SK-N-SH (cell line): Measurements from ENCODE around the gene GRIK5. TPM values are rescaled to one million over a fixed set of nuclear protein-coding genes. Genes with fewer than 3 reads are reported as not detected.

Experiments used
- CTCF ChIA-PET: fragments of 300-600, 350-600 bp; formaldehyde crosslinking; extraction: SDS; loops from one replicate; lab custom pipeline; 2021; lab: Yijun Ruan, JAX
- POLR2A ChIA-PET: fragments of 350-600 bp; sonication (Branson Sonifier 250); formaldehyde crosslinking; extraction: SDS; loops from one replicate; lab custom pipeline; 2020; ENCODE audit warnings: antibody characterized with exemption, inconsistent platforms; lab: Yijun Ruan, JAX
- DNase-seq: peaks from one replicate; pipeline ENCODE4 v3.0.0; 2012
- H2AFZ ChIP-seq: fragments of 200-600 bp; sonication (generic); 2 replicates; pipeline ENCODE4 v1.8.1; 2016; ENCODE audit warnings: antibody characterized with exemption, mild to moderate bottlenecking, low read depth
- H3F3A ChIP-seq: fragments of 200-600 bp; sonication (generic); replicated peaks from 2 replicates; pipeline ENCODE3; 2016; ENCODE audit warnings: antibody characterized with exemption, mild to moderate bottlenecking; ENCODE audit not compliant: insufficient read depth
- H3K27ac ChIP-seq, 2 experiments: fragments of 200-500 bp in 1 of 2; fragments of 200-600 bp in 1 of 2; sonication (Bioruptor generic) in 1 of 2; sonication (generic), shearing (Covaris generic) in 1 of 2; 2 replicates each; pipeline versions ENCODE4 v1.5.1 to v1.6.1; 2014 to 2016; ENCODE audit warnings: low read depth in 2 of 2, inconsistent platforms in 1 of 2, low read length in 1 of 2, mild to moderate bottlenecking in 1 of 2, mixed read lengths in 1 of 2
- H3K27me3 ChIP-seq: fragments of 200-600 bp; sonication (generic), shearing (Covaris generic); 2 replicates; pipeline ENCODE4 v1.6.1; 2016; ENCODE audit warnings: mixed run types; ENCODE audit not compliant: insufficient read depth
- H3K36me3 ChIP-seq, 2 experiments: fragments of 200-500 bp in 1 of 2; fragments of 200-600 bp in 1 of 2; sonication (Bioruptor generic) in 1 of 2; sonication (generic) in 1 of 2; replicated peaks in 1 of 2; 2 replicates each; pipeline versions ENCODE3 to v1.5.1; 2014 to 2016; ENCODE audit warnings: low read length in 1 of 2, mild to moderate bottlenecking in 1 of 2; ENCODE audit not compliant: insufficient read depth in 2 of 2, control insufficient read depth in 1 of 2
- H3K4me1 ChIP-seq, 2 experiments: fragments of 200-500 bp in 1 of 2; fragments of 200-600 bp in 1 of 2; sonication (Bioruptor generic) in 1 of 2; sonication (generic), shearing (Covaris generic) in 1 of 2; 2 replicates each; pipeline versions ENCODE4 v1.5.1 to v1.6.1; 2014 to 2016; ENCODE audit warnings: low read depth in 1 of 2, low read length in 1 of 2, mixed run types in 1 of 2; ENCODE audit not compliant: insufficient read depth in 2 of 2, control insufficient read depth in 1 of 2
- H3K4me2 ChIP-seq: fragments of 200-600 bp; sonication (generic), shearing (Covaris generic); 2 replicates; pipeline ENCODE4 v1.6.1; 2017; ENCODE audit warnings: mixed run types
- H3K4me3 ChIP-seq, 2 experiments: fragments of 200-500 bp in 1 of 2; fragments of 200-600 bp in 1 of 2; sonication (Bioruptor generic) in 1 of 2; sonication (generic), shearing (Covaris generic) in 1 of 2; 2 replicates each; pipeline versions ENCODE4 v1.5.1 to v1.8.1; 2014 to 2016; ENCODE audit warnings: low read depth in 2 of 2, inconsistent platforms in 1 of 2, low read length in 1 of 2, mild to moderate bottlenecking in 1 of 2, mixed read lengths in 1 of 2, moderate library complexity in 1 of 2
- H3K79me2 ChIP-seq: fragments of 200-600 bp; sonication (generic); 2 replicates; pipeline ENCODE4 v1.8.1; 2017; ENCODE audit warnings: mild to moderate bottlenecking; ENCODE audit not compliant: insufficient read depth
- H3K9ac ChIP-seq: fragments of 200-600 bp; sonication (generic); 2 replicates; pipeline ENCODE4 v1.6.1; 2017; ENCODE audit warnings: mixed run types
- H3K9me2 ChIP-seq: fragments of 200-600 bp; sonication (generic); 2 replicates; pipeline ENCODE4 v1.6.1; 2017; ENCODE audit warnings: mixed run types
- H3K9me3 ChIP-seq: fragments of 200-600 bp; sonication (generic); 2 replicates; pipeline ENCODE4 v1.6.1; 2017; ENCODE audit warnings: mixed run types, mild to moderate bottlenecking, moderate library complexity
- H4K20me1 ChIP-seq: fragments of 200-600 bp; sonication (generic); 2 replicates; pipeline ENCODE4 v1.6.1; 2017; ENCODE audit warnings: mild to moderate bottlenecking, mixed run types; ENCODE audit not compliant: insufficient read depth
- EZH2phosphoT487 ChIP-seq: fragments of 200-600 bp; sonication (generic); IDR thresholded peaks from 2 replicates; pipeline ENCODE4 v1.6.1; 2017; ENCODE audit warnings: low read depth, mixed run types, mild to moderate bottlenecking, antibody characterized with exemption, moderate library complexity, borderline replicate concordance
- FOXM1 ChIP-seq: IDR thresholded peaks from 2 replicates; pipeline ENCODE4 v1.4.0; 2012; ENCODE audit warnings: low read depth, mild to moderate bottlenecking
- GABPA ChIP-seq: IDR thresholded peaks from 2 replicates; pipeline ENCODE4 v1.4.0; 2012; ENCODE audit warnings: low read depth, mild to moderate bottlenecking
- GATA2 ChIP-seq: sonication (generic); formaldehyde crosslinking; IDR thresholded peaks from 2 replicates; pipeline ENCODE4 v1.5.0; 2020; ENCODE audit warnings: mild to moderate bottlenecking, missing genetic modification reagents
- MEF2A ChIP-seq: IDR thresholded peaks from 2 replicates; pipeline ENCODE4 v1.4.0; 2012; ENCODE audit warnings: low read depth, borderline replicate concordance
- MXI1 ChIP-seq: IDR thresholded peaks from 2 replicates; pipeline ENCODE4 v1.6.1; 2012; ENCODE audit warnings: mild to moderate bottlenecking, low read depth, low read length, improper control_type of control experiment
- NRF1 ChIP-seq: IDR thresholded peaks from 2 replicates; pipeline ENCODE4 v1.6.1; 2012; ENCODE audit warnings: low read depth, mild to moderate bottlenecking, low read length
- POLR2AphosphoS5 ChIP-seq: IDR thresholded peaks from 2 replicates; pipeline ENCODE4 v1.6.1; 2012; ENCODE audit warnings: low read depth, low read length
- RAD21 ChIP-seq: IDR thresholded peaks from 2 replicates; pipeline ENCODE4 v1.6.1; 2012; ENCODE audit warnings: mild to moderate bottlenecking, low read length
- RCOR1 ChIP-seq: fragments of 150-350 bp; IDR thresholded peaks from 2 replicates; pipeline ENCODE4 v1.6.1; 2017; ENCODE audit warnings: antibody characterized with exemption, low read length
- RXRA ChIP-seq: IDR thresholded peaks from 2 replicates; pipeline ENCODE4 v1.4.0; 2012; ENCODE audit warnings: low read depth, mild to moderate bottlenecking, borderline replicate concordance
- SMC3 ChIP-seq: IDR thresholded peaks from 2 replicates; pipeline ENCODE4 v1.6.1; 2012; ENCODE audit warnings: low read depth, low read length, improper control_type of control experiment
- TAF1 ChIP-seq: IDR thresholded peaks from 2 replicates; pipeline ENCODE4 v1.6.1; 2012; ENCODE audit warnings: low read depth, mild to moderate bottlenecking, low read length, moderate library complexity, borderline replicate concordance
- USF1 ChIP-seq: IDR thresholded peaks from 2 replicates; pipeline ENCODE4 v1.4.0; 2012; ENCODE audit warnings: low read depth, borderline replicate concordance
- YY1 ChIP-seq: IDR thresholded peaks from 2 replicates; pipeline ENCODE4 v1.4.0; 2012; ENCODE audit warnings: low read depth, mild to moderate bottlenecking
- WGBS: methylation state at CpG from one replicate; pipeline ENCODE4 v1.1.6; 2017; ENCODE audit warnings: low lambda C conversion rate; 5-methylcytosine and 5-hydroxymethylcytosine counted together
- polyA plus RNA-seq, 3 experiments: library from polyadenylated mRNA; depleted of rRNA; stranded (reverse); fragments of >200 nt; gene quantifications; 2 replicates each; pipeline ENCODE4 v1.2.3, GENCODE V29; 2012

GRIK5 gene
- polyA plus RNA-seq, 1 of the 3 experiments (the other 2 are of a cell fraction): 2.4 TPM

- TF ChIP-seq EZH2phosphoT487 (no peak), MEF2A (no peak), RXRA (no peak)
Observed at GRCh38 chr19:42080764-42081375, 10.9 kb upstream of the GRIK5 start (continued).

- no peak overlapping the region for H3K4me3 ChIP-seq
- no peak overlapping the region for H2AFZ ChIP-seq
- H3K27ac ChIP-seq: no peak overlapping the region
- H3K79me2 ChIP-seq: peaks cover 73% of the 10 kb centered on the region
- H3K9ac ChIP-seq: no peak overlapping the region
- no peak for DNase-seq
- CTCF ChIA-PET: interaction anchor here (0.8 to 1.3 kb wide), 2 partner anchors 29 to 41 kb away, joined by 3 read pairs; no protein-coding TSS in a partner anchor
- peaks cover 53% of the 10 kb centered on the region for H4K20me1 ChIP-seq
- no peak overlapping the region for H3K4me2 ChIP-seq
- no peaks in the 10 kb centered on the region for H3K9me2 ChIP-seq
- H3K27me3 ChIP-seq: no peaks in the 10 kb centered on the region
- H3K9me3 ChIP-seq: no peaks in the 10 kb centered on the region
- 97% methylated on average over 31 of the region's 44 CpGs for WGBS
- peaks cover 7 to 11% of the 10 kb centered on the region in 2 experiments; a peak in 2 of 4 replicates for H3K4me1 ChIP-seq
- POLR2A ChIA-PET: interaction anchor here (1.4 kb wide), 1 partner anchor 10 kb away, joined by 3 read pairs; the partner anchor contains the start of gene GRIK5
- H3F3A ChIP-seq: peaks cover 14% of the 10 kb centered on the region
- no peak for TF ChIP-seq GATA2 (CRISPR knock-in tag)
- no peak for TF ChIP-seq SMC3
- no peak for TF ChIP-seq NRF1
- no peak for TF ChIP-seq RXRA
- no peak for TF ChIP-seq RCOR1
- no peak for TF ChIP-seq MXI1
- TF ChIP-seq RAD21: no peak
- TF ChIP-seq YY1: no peak
- no peak for TF ChIP-seq TAF1
- TF ChIP-seq USF1: no peak
- no peak for TF ChIP-seq FOXM1
- no peak for TF ChIP-seq POLR2AphosphoS5
- TF ChIP-seq GABPA: no peak
- H3K36me3 ChIP-seq: peaks cover 26 to 36% of the 10 kb centered on the region in 2 experiments
Observed at GRCh38 chr19:42079886-42080763, 10.1 kb upstream of the GRIK5 start.
